Colon (tissue), 2 donors: ENCODE results near the gene USF2.

Source experiments
- FAIRE-seq: peaks from 2 replicates; lab custom pipeline; 2012; peaks lifted over from hg19 to GRCh38; lab: Jason Lieb, UNC
- donor health status: control.
- donor health status: control.

USF2 gene

GRCh38 chr19:35265900-35266519 is 2.8 kb upstream of the USF2 start:
- no peak for FAIRE-seq

- FAIRE-seq, result no peak
Measured at GRCh38 chr19:35266520-35267352, 2.0 kb upstream of the USF2 start.

GRCh38 chr19:35267353-35267817 is 1.4 kb upstream of the USF2 start:
- no peak for FAIRE-seq

GRCh38 chr19:35267818-35268535 is 785 bp upstream of the USF2 start:
- no peak for FAIRE-seq

- no peak for FAIRE-seq
Measured at GRCh38 chr19:35269438-35270117, 816 bp downstream of the USF2 start.

- FAIRE-seq, result no peak
Measured at GRCh38 chr19:35270381-35270811, 1.6 kb downstream of the USF2 start.

GRCh38 chr19:35271546-35271945 is 2.8 kb downstream of the USF2 start:
- FAIRE-seq, result no peak

GRCh38 chr19:35272122-35272719 is 3.5 kb downstream of the USF2 start:
- no peak for FAIRE-seq

GRCh38 chr19:35272954-35273649 is 4.3 kb downstream of the USF2 start:
- FAIRE-seq, result no peak

GRCh38 chr19:35273686-35274259 is 5.0 kb downstream of the USF2 start:
- FAIRE-seq, result no peak

GRCh38 chr19:35274323-35274722 is 5.6 kb downstream of the USF2 start:
- no peak for FAIRE-seq

- FAIRE-seq, result no peak
Measured at GRCh38 chr19:35276706-35277281, 8.0 kb downstream of the USF2 start.

- FAIRE-seq, result no peak
Measured at GRCh38 chr19:35278578-35279284, 10.0 kb downstream of the USF2 start.

- no peak for FAIRE-seq
Measured at GRCh38 chr19:35279374-35279773, 10.6 kb downstream of the USF2 start.

- FAIRE-seq, result no peak
Measured at GRCh38 chr19:35279985-35280821, 11.4 kb downstream of the USF2 start.

GRCh38 chr19:35281303-35281702 is 12.5 kb downstream of the USF2 start:
- no peak for FAIRE-seq

- FAIRE-seq, result no peak
Measured at GRCh38 chr19:35284153-35285094, 15.7 kb downstream of the USF2 start.

GRCh38 chr19:35285095-35285449 is 16.3 kb downstream of the USF2 start:
- FAIRE-seq, result no peak
